Measurements from ENCODE around the gene DCANP1. TPM values are rescaled to one million over a fixed set of nuclear protein-coding genes. Genes with fewer than 3 reads are reported as not detected.

DCANP1 gene, protein sequence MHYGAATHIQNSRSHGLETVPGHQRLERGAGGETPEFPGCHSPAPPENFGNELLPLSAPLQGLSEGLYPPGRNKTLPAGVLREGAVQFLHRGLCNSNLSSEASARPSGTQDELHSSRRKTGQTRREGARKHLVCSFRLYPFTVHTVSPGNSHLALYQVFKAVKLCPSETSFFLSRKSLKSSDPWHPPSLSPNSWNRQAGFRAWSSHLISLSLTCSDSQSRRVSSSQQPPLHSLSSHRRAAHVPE
- not detected for polyA plus RNA-seq (2012; ENCODE audit: insufficient read length, low read depth)

DNA sequence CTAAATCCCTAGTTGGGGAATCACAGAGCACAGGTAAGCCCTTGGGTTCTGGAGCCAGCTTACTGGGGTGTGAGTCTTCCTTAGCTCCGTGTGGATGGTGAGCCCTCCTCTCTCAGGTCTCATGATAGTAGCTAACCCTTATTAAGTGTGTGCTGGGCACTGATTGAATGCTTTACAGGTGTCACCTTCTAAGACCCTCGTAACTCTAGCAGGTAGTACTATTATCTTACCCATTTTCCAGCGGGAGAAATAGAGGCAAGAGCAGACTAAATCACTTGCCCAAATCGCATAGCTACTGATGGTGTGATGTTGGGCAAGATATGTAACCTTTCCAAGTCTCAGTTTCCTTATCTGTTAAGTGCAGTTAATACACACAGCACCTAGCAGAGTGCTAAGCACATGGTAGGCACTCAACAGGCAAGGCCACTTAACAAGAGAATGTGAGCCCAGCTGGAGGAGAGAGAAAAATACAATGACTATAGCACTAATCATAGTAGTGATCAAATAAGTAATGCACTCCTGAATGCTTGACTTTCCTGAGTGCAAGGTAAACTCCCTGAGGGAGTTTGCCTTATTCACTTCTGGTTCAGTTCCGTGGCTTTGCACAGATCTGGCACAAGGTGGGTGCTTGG lies at the start of gene DCANP1:
Gene DCANP1 (minus strand): TSS at position 51 of the 632 bp plus-strand sequence. CDS start 240 bp downstream, outside the sequence.
- TF ChIP-seq TAF1 (IDR thresholded peaks at IDR 0.05; ENCODE audit: borderline replicate concordance, insufficient read depth, low read length) (no peak), FOXP2 (optimal IDR thresholded peaks at IDR 0.05; ENCODE audit: borderline replicate concordance, extremely low read depth, extremely low read length, insufficient read depth) (no peak), POLR2AphosphoS5 (IDR thresholded peaks at IDR 0.05; ENCODE audit: low read depth, low read length) (no peak), SIN3A (IDR thresholded peaks at IDR 0.05; ENCODE audit: borderline replicate concordance, insufficient read depth, low read length) (no peak)
- TF ChIP-seq, protein P1, sequence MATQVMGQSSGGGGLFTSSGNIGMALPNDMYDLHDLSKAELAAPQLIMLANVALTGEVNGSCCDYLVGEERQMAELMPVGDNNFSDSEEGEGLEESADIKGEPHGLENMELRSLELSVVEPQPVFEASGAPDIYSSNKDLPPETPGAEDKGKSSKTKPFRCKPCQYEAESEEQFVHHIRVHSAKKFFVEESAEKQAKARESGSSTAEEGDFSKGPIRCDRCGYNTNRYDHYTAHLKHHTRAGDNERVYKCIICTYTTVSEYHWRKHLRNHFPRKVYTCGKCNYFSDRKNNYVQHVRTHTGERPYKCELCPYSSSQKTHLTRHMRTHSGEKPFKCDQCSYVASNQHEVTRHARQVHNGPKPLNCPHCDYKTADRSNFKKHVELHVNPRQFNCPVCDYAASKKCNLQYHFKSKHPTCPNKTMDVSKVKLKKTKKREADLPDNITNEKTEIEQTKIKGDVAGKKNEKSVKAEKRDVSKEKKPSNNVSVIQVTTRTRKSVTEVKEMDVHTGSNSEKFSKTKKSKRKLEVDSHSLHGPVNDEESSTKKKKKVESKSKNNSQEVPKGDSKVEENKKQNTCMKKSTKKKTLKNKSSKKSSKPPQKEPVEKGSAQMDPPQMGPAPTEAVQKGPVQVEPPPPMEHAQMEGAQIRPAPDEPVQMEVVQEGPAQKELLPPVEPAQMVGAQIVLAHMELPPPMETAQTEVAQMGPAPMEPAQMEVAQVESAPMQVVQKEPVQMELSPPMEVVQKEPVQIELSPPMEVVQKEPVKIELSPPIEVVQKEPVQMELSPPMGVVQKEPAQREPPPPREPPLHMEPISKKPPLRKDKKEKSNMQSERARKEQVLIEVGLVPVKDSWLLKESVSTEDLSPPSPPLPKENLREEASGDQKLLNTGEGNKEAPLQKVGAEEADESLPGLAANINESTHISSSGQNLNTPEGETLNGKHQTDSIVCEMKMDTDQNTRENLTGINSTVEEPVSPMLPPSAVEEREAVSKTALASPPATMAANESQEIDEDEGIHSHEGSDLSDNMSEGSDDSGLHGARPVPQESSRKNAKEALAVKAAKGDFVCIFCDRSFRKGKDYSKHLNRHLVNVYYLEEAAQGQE (IDR thresholded peaks at IDR 0.05; ENCODE audit: insufficient read depth in 1 of 2, low read depth in 2 of 2, low read length in 2 of 2), result no peak

DNA sequence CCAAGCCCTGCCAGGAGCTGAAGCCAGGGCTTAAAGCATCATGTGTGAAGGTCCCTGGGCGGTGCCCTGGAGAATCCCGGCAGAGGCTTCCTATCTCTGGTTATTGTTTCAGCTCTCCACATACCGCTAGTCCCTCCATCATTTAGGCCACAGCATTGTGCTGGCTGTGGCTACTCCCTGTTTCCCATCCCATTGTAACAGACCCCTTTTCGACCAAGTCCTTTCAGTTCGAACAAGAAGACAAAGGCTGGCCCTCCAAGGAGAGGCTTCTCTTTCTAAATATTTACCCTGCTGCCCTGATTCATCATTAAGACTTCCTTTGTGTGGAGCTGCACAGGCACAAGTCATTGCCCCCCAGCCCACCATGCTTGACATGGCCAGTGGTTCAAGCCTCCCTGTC lies 47.0 kb upstream of the DCANP1 start:
- TF ChIP-seq TAF1 (IDR thresholded peaks at IDR 0.05; ENCODE audit: borderline replicate concordance, insufficient read depth, low read length), result no peak
- no peak for TF ChIP-seq FOXP2 (optimal IDR thresholded peaks at IDR 0.05; ENCODE audit: borderline replicate concordance, extremely low read depth, extremely low read length, insufficient read depth)
- TF ChIP-seq, protein P1 (IDR thresholded peaks at IDR 0.05; ENCODE audit: insufficient read depth in 1 of 2, low read depth in 2 of 2, low read length in 2 of 2), result no peak
- TF ChIP-seq POLR2AphosphoS5 (IDR thresholded peaks at IDR 0.05; ENCODE audit: low read depth, low read length), result no peak
- TF ChIP-seq SIN3A (IDR thresholded peaks at IDR 0.05; ENCODE audit: borderline replicate concordance, insufficient read depth, low read length), result no peak

DNA sequence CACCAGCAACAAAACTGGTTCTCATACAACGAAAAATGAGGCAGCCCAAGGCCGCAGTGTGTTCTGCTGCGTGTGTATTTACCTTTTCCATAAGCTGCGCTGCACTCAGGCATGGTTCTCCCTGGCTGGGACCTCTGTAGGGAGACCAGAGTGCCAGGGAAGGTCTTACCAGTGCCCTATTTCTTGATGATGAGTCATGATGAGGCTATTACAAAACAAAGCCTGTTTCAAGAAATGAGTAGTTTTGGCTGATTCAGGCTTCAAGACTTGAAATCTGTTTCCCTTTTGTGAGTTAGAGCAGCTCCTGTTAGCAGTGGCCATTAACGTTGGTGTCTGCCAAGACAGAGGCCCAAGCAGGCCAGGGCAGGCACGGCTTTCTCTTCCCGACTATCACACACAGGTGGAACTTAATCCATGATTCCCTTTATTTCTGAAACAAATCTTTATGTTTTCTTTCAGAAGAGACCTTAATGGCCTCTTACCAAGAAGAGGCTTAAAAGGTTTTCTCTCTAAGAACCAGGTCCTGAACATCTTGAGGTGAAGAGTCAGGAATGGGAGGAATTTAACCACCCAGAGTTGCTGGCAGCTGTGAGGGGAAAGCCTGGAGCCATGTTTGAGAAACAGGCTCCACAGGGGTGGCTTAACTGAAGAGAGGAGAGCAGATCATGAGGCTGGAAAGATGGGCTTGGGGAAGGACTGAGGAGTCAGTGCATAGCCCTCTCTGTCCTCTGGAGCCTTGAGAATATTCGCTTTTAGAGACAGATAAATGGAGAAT lies 46.4 kb upstream of the DCANP1 start:
- TF ChIP-seq SIN3A (IDR thresholded peaks at IDR 0.05; ENCODE audit: borderline replicate concordance, insufficient read depth, low read length), result no peak
- no peak for TF ChIP-seq FOXP2 (optimal IDR thresholded peaks at IDR 0.05; ENCODE audit: borderline replicate concordance, extremely low read depth, extremely low read length, insufficient read depth)
- TF ChIP-seq, protein P1 (IDR thresholded peaks at IDR 0.05; ENCODE audit: insufficient read depth in 1 of 2, low read depth in 2 of 2, low read length in 2 of 2), result no peak
- TF ChIP-seq POLR2AphosphoS5 (IDR thresholded peaks at IDR 0.05; ENCODE audit: low read depth, low read length), result no peak
- TF ChIP-seq TAF1 (IDR thresholded peaks at IDR 0.05; ENCODE audit: borderline replicate concordance, insufficient read depth, low read length), result no peak

DNA sequence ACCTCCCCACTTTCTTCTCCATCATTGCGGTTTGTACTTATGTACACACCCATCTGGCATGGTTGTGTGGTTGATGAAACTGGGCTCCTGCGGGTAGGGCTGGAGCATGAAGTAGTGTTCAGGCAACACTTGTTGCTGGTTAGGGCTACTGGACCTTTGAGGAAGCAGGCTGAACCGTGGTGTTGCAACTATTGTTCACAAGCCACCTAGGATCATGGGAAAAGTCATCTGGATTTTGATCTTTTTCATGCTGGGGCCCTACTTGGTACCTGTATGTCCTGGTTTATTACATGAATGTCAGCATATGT lies 45.1 kb upstream of the DCANP1 start:
- TF ChIP-seq POLR2AphosphoS5 (IDR thresholded peaks at IDR 0.05; ENCODE audit: low read depth, low read length) (no peak), FOXP2 (optimal IDR thresholded peaks at IDR 0.05; ENCODE audit: borderline replicate concordance, extremely low read depth, extremely low read length, insufficient read depth) (no peak), SIN3A (IDR thresholded peaks at IDR 0.05; ENCODE audit: borderline replicate concordance, insufficient read depth, low read length) (no peak)
- TF ChIP-seq, protein P1 (IDR thresholded peaks at IDR 0.05; ENCODE audit: insufficient read depth in 1 of 2, low read depth in 2 of 2, low read length in 2 of 2), result no peak

All from PFSK-1 (cell line).